ENCODE measurements around the gene LINGO1. TPM values are rescaled to one million over a fixed set of nuclear protein-coding genes. Genes with fewer than 3 reads are reported as not detected.

LINGO1 gene
- polyA plus RNA-seq, 3 donors, result not detected

DNA sequence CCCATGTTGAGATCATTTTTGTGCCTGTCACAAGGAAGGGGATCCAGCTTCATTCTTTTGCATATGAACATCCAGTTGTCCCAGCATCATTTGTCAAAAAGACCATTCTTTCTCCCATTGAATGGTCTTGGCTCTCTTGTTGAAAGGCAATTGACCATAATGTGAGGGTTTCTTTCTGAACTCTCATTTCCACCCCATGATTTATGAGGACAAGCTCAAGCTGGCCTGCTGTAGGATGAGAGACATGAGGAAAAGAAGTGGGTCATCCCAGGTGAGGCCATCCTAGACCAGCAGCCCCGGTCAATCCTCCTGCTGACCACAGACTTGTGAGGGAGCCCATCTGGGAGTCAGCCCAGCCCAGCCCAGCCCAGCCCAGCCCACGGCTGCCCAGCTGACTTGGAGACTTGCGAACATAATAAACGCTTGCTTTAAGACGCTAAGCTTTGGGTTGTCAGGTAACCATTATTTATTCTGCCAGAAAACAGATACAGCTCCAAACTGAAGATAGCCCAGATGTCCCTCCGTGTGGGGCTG is 69.0 kb downstream of the LINGO1 start:
- Histone ChIP-seq H3K4me2 (replicated peaks; ENCODE audit: extremely low read depth, low read length, poor library complexity, severe bottlenecking) (no peak overlapping the region), H3K36me3 (replicated peaks in 1 of 2; ENCODE audit: control insufficient read depth in 1 of 2, insufficient read depth in 2 of 2, low read length in 2 of 2) (no peaks in the 10 kb centered on the region), H3K27me3 (ENCODE audit: control insufficient read depth in 2 of 2, insufficient read depth in 2 of 2, low read length in 2 of 2) (no peaks in the 10 kb centered on the region), H3K4me3 (replicated peaks in 1 of 3; ENCODE audit: low read depth in 2 of 3, low read length in 3 of 3) (no peak overlapping the region), H3K9me3 (replicated peaks in 1 of 2; ENCODE audit: control insufficient read depth in 1 of 2, insufficient read depth in 1 of 2, low read length in 2 of 2) (no peaks in the 10 kb centered on the region), H3K9ac (ENCODE audit: insufficient read depth, low read length, poor library complexity, severe bottlenecking) (no peak overlapping the region), H3K4me1 (ENCODE audit: control insufficient read depth in 1 of 2, insufficient read depth in 2 of 2, low read length in 2 of 2) (no peaks in the 10 kb centered on the region), H4K20me1 (ENCODE audit: insufficient read depth, low read length) (no peaks in the 10 kb centered on the region), H2AFZ (ENCODE audit: insufficient read depth, low read depth, low read length, poor library complexity, severe bottlenecking) (no peak overlapping the region), H3K27ac (ENCODE audit: low read depth in 1 of 2, low read length in 2 of 2) (no peak overlapping the region), H3K79me2 (ENCODE audit: insufficient read depth, low read length) (no peaks in the 10 kb centered on the region)
- Mint-ChIP-seq H3K27me3 (ENCODE audit: low read depth in 3 of 3) (peaks cover 4 to 7% (median 4%) of the 10 kb centered on the region in 3 donors), H3K4me3 (no peak overlapping the region), H3K9me3 (peaks cover 0 to 6% (median 0%) of the 10 kb centered on the region in 7 donors), H3K36me3 (no peaks in the 10 kb centered on the region), H3K27ac (no peak overlapping the region), H3K4me1 (no peaks in the 10 kb centered on the region)
- intact Hi-C loops (cut with micrococcal nuclease), result no loop called here
- DNase-seq, result no peak
- TF ChIP-seq, protein P1, sequence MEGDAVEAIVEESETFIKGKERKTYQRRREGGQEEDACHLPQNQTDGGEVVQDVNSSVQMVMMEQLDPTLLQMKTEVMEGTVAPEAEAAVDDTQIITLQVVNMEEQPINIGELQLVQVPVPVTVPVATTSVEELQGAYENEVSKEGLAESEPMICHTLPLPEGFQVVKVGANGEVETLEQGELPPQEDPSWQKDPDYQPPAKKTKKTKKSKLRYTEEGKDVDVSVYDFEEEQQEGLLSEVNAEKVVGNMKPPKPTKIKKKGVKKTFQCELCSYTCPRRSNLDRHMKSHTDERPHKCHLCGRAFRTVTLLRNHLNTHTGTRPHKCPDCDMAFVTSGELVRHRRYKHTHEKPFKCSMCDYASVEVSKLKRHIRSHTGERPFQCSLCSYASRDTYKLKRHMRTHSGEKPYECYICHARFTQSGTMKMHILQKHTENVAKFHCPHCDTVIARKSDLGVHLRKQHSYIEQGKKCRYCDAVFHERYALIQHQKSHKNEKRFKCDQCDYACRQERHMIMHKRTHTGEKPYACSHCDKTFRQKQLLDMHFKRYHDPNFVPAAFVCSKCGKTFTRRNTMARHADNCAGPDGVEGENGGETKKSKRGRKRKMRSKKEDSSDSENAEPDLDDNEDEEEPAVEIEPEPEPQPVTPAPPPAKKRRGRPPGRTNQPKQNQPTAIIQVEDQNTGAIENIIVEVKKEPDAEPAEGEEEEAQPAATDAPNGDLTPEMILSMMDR (IDR thresholded peaks at IDR 0.05), result no peak
- WGBS (ENCODE audit: insufficient coverage), result 85% methylated on average over 5 of the region's 6 CpGs

Other genes starting within 250 kb of the LINGO1 start
- 1 to 10 TPM in 2 of 3 donors, under 1 TPM in 1; 0.85 to 8.7 (median 1.1) TPM for gene PEAK1, start 212.8 kb downstream of the LINGO1 start, polyA plus RNA-seq
- 10 to 100 TPM; 11.6 to 26.4 (median 17.7) TPM for gene HMG20A, start 212.0 kb downstream of the LINGO1 start, polyA plus RNA-seq

All from CD14-positive monocyte (primary cell).